Measurements from ENCODE around the gene UNC5A. TPM values are rescaled to one million over a fixed set of nuclear protein-coding genes. Genes with fewer than 3 reads are reported as not detected.

The UNC5A gene
- total RNA-seq, 1 experiment from 2014 or later, result 2.9 TPM

DNA sequence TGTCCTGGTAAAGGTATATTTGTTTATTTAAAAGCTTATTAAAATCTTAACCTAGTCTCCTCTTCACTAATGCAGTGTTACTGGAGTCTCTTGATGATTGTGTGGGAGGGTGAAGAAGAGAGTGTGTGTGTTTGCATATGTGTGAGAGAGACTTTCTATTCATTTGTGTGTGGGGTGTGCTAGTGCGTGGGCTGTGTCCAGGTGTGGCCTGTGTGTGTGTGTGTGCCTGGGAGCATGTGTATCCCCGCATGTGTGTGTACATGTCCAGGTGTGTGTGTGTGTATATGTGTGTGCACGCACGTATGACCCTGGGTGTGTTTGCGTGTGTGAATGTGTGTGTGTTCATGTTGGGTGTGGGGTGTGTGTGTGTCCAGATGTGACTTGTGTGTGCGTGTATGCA lies 10.3 kb upstream of the UNC5A start:
- no peak for DNase-seq (ENCODE audit: low spot score)

DNA sequence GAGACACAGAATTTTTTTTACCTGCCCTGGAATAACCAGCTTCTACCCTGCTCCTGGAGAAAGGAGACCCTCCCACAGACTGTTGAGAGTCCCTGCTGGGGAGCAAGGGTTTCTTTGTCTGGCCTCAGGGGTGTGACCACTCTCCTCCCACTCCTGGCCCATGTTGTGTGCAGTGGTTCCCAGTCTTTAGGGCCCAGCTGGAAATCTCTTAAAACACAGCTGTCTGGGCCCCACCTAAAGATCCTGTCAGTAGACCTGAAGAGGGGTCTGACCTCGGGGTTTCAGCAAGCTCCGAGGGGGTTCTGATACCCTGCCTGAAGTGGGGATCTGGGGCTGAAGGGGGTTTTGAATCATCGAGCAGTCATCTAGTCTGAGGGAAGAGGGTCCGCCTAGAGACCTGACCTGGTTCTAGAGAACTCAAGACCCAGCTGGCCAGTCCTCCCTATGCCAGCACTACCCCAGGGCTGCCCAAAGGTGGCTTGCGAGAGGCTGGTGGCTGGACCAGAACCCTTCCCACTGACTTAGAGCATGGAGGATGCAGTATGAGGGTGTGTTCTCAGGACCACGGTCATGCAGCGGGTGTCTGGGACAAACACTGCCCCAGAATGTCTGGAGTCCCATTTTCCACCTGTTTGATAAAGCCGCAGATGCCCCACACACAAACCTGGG lies 8.1 kb upstream of the UNC5A start:
- DNase-seq (ENCODE audit: low spot score), result no peak

DNA sequence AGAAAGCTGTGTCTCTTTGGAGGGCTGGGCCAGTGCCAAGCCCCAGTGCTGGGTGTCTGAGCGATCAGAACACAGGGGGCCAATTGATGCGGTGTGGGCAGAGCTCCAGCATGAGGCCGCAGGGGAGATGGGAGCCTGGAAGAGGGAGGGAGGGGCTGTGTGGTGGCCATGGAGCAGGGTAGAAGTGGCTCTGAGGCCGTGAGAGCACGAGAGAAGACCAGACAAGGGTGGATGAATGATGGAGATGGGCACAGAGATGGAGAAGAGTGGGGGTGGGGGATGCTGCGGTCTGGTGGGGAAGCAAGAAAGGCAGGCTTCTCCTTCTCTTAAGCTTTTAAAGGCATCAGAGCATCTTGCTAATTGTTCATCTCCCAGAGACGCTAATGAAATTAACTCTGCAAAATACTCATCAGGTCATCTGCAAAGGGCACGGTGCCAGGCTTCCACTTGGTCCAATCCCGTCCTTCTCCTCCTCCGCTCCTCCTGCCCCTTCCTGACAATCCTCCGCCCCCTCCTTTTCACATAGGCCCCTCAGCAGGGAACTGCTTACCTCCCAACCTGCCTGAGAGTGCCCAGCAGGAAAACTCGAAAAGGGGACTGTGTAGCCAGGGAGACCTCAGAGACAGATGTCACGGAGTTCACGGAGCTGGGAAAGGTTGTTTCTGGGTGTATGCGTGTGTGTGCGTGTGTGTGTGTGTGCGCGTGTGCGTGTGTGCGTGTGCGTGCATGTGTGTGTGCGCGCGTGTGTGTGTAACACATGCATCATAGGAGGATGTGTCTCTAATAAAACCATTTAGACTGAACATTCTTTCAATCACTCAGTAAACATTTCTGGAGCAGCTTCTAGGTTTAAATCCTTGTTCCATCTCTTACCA lies 7.1 kb upstream of the UNC5A start:
- DNase-seq (ENCODE audit: low spot score), result no peak

DNA sequence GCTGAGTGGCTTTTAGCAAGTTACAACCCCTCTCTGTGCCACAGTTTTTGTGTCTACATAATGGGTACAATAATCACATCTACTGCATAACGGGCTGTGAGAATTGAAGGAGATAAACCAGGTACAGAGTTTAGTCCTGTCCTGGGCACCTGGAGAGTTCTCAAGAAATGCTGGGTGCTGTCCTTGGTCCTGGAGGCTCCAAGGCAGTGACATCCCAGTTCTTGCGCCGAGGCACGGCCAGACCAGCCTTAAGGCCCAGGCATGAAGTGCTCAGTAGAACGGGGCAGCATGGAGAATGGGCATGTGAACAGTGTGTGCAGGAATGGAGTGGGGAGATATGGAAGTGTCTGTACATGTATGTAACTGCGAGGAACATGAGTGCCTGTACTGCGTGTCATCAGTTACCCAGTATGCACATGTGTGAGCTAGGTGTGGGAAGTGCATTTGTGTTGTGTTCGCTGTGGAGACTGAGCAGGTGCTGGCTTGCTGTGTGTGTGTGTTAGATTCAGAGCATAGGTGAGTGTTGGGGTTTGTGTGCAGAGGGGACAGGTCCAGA lies 6.3 kb upstream of the UNC5A start:
- DNase-seq (ENCODE audit: low spot score), result no peak

DNA sequence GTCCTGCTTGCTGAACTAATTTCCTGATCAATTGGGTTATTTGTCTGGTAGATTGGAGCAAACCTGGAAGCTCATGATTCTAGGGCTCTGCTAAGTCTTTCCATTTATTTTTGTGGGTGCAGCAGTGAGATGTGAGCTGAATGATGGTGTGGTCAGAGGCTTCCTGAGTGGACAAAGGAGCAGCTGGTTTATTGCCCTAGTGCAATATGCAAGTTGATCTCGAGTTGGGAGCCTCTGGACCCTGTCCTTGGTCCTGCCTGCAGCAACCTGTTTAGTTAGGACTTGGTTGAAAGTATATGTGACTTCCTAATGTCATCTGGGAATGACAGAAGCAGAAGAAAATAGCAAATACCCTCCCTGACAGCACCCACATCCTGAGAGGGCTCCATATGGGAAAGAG lies 4.2 kb upstream of the UNC5A start:
- no peak for DNase-seq (ENCODE audit: low spot score)

DNA sequence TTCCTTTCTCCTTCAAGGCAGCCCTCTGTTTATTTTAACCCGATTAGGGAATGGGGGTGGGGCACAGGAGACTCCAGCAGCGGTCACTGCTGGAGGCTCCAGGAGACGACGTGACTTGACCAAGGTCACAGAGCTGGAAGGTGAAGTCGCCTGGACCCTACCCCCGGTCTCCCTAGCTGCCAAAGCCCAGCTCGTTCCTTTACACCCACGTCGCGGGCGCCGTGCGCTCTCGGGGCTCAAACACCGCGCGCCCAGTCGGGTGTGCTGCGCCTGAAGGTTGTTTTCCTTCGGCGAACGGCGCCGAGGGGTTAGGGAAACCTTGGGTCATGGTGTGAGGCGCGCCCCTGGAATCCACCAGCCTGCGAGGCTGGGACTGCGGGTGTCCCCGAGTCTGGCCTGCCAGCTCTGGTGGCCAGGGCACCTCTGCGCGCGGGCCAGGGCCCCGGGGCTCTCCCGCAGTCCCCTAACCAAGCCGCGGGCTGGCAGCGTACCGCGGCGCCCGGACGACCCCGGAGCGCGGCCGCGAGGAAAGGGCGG lies 747 bp upstream of the UNC5A start:
- DNase-seq (ENCODE audit: low spot score), result no peak

DNA sequence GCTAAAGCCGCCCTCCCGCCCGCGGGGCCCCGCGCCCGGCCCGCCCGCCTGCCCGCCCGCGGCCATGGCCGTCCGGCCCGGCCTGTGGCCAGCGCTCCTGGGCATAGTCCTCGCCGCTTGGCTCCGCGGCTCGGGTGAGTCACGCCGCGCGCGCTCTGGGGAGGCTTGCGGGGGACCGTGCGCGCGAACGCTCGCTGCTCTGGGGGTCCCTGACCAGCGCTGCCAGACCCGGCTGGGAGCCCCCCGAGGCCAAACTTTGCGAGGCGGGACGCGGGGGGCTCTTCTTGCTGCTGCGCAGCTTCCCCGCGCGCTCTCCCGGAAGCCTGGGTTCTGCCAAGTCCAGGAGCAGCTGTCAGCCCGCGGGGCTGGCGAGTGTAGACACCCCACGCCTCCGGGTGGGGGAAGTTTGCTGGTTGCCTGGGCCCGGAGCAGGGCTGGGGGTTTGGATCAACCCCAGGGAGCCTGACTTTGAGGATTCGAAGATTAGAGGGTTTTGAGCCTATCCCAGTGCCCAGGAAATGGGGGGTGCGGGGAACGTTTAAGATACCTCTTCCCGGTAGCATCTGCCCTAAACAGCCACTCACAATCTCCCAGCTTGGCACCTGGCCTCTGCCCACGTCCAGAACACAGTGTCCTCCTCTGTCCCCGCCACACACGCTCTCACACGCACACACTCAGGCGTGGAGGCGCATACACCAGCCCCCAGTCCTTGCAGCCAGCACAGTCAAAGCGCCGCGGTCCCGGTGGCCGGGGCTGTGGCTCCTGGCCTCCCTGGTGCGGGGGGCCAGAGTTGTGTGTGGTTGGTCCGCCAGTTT lies 535 bp downstream of the UNC5A start:
- DNase-seq (ENCODE audit: low spot score), result no peak

DNA sequence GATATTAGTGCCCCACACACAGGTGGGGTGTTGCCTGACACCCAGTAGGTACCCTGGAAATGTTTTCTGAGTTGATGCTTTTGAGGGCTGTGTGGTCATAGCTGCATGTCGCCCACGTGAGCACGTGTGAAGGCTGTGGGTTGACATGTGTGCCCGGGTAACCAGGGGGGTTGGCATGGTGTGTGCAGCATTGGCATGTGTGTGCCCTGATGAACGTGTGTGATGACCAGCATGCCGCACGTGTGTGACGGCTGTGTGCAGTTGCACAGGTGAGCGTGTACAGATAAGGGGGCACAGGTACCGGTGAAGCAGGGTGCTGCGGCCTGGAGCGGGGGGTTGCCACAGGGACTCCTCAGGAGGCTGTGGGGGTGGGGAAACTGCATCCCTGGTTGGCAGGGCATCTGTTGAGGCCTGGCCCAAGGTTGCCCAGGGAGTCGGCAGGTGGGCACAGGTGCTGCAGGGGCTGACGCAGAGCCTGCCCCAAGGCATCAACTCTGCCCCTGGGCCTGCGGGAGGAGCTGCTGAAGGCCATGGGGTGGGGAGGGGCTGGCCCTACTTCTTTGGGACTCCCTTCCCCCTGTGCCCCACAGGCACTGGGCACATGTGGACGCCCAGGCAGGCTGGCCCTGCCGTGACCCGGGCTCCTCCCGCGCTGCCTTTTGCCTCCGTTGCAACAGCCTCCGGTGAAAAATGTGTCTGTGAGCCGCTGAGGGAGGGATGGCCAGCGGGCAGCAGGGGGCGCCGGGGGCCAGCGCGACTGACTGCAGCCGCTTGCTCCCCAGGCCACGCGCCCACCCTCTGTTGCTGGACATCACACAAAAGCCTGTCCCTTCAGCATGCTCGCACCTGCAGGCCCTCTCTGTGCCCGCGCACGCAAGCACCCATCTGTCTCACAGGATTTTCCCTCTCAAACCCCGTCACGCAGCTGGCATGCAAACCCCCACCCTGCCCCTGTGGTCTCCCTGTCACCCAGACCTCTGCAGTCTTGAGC lies 2.2 kb downstream of the UNC5A start:
- no peak for DNase-seq (ENCODE audit: low spot score)

DNA sequence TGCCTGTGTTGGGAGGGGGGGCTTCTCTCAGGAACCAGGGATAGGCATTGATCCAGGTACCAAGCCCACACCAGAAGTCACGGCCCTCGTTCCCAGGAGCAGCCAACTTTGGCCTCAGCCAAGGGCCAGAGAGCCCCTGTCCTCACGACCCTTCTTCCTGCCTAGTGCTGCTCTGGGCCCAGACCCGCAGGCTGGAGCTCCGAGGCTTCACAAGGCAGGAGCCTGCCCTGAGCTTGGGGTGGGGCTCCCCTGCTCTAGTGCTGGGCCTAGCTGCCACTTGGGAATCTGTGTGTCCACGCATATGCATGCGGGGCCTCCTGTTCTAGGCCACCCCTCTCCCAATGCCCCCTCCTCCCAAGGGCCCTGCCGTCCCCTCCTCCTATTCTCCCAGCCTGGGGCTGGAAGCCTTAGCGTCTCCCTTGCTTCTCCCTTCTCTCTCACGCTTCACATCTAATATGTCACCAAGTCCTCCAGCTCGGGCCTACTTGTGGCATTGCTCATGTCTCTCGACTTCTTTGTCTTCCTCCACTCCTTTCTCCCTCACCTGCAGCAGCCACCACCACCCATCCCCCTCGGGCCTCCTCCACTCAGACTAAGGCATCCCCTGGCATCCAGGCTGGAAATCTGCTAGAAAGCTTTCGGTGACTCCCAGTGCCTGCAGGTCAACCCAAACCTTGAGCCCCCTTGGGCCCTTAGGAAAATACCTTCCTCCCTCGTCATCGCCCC lies 3.4 kb downstream of the UNC5A start:
- no peak for DNase-seq (ENCODE audit: low spot score)

DNA sequence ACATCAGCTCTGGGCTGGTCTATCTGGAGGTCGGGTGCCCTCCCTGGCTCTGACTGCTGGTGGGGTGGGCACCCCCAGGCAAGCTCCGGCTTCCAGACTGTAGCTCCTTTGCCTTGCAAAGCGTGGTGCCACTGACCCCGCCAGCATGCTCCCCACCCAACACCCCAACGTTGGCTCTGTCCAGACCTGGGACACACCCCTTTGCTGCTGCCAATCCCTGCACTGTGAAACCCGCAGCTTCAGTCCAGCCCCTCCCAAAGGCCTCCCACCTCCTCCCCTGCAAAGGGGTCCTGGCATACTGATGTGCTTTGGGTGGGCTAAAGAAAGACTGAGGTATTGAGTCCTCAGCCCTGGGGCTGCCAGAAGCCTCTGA lies 3.9 kb downstream of the UNC5A start:
- DNase-seq (ENCODE audit: low spot score), result no peak

DNA sequence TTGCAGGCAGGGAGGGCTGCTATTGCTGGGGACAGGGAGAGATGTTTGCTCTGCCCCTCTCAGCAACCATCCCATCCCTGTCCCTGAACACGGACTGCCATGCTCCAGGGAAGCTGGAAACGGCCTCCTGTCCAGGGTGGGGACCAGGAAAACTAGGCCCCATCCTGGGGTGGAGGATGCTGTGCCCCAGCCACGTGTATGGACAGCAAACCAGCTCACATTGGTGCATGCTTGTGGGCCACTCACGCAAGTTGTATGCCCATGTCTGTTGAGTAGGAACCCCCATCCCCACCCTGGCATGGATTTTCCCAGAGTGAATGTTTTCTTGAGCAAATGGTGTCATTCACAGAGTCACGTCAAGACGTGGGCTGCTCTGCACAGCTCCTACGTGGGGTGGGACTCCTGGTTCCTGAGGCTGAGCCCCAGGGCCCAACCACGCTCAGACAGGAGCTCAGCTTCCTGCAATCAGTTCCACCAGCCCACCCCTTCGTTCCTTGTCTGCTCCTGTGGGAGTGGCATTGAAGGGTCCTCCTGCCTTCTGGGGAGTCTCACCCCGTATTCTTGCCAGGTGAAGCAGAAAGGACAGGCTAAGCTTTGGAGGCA lies 4.6 kb downstream of the UNC5A start:
- DNase-seq (ENCODE audit: low spot score), result no peak

DNA sequence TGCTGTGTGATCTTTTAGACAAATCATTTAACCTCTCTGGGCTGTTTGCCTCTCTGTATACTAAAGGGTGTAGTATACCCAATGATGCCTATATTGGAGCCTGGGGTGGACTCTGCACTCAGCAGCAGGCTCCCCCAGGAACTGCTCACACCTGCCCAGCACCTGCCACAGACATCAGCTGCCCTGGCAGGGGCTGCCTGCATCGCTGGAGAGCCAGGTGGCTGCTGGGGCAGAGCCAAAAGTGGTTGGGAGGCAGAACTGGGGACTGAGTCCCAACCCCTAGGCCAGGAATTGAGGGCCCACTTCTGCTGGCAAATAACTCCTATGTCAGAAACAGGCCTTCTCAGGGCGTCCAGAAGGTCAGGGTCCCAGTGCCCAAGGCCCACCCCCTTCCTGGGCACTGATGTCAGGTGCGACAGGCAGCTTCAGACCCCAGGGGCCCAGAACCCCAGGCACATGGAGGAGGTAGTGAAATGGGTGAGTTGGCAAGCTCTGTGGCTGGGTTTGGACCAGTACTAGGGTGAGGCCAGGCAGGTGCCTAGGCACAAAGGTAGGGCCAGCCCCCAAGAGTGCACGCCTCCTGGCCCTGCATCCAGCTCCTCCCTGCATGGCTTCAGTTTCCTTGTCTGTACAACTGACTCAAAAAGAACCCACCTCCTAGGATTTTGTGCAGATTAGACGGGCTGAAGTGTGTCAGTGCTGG lies 5.8 kb downstream of the UNC5A start:
- no peak for DNase-seq (ENCODE audit: low spot score)

DNA sequence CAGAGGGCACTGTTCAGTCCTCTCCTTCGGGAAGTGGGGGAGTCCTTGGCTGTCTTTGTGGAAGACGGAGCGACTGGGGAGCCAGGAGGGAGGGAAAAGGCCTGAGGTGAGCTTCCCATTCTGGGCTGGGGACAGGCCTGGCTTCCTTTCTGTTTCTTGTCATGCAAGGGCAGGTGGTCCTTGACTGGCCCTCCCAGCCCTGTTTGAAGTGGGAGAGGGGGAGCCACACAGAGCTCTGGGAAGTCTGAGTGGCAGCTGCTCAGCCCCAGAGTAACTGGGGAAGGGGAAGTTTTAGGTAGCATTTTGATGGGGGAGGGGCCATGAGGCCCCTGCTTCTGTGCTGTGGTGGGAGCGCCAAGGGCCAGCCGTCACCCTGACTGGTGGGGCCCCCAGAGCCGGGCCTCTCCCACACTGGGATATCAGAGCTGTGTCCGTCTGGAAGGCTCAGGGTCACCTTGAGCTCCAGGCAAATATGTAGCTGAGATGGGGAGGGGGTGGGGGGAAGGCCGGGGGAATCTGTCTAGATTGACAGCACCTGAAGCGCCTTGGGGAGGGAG lies 6.5 kb downstream of the UNC5A start:
- DNase-seq (ENCODE audit: low spot score), result no peak

DNA sequence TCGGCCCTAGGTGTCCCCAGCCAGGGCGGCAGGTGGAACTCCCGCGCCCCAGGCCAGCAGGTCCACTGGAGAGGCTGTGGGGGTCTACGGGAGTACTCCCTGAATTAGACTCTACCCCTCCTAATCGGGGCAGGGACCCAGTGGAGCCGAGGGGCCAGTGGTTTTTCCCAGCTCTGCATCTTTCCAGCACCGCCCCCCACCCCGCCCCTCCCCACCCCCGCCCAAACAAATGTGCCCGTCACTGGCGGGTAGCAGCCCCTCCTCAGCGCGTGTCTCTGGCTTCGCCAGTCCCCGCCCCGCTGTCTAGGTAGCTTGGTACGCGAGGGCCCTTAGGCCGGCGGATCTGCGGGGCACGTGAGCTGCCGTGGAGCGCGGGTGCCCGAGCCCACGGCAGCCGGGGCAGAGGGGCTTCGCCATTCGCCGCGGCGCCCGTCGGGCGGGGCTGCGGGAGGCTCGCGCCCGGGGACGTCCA lies 7.0 kb downstream of the UNC5A start:
- no peak for DNase-seq (ENCODE audit: low spot score)

DNA sequence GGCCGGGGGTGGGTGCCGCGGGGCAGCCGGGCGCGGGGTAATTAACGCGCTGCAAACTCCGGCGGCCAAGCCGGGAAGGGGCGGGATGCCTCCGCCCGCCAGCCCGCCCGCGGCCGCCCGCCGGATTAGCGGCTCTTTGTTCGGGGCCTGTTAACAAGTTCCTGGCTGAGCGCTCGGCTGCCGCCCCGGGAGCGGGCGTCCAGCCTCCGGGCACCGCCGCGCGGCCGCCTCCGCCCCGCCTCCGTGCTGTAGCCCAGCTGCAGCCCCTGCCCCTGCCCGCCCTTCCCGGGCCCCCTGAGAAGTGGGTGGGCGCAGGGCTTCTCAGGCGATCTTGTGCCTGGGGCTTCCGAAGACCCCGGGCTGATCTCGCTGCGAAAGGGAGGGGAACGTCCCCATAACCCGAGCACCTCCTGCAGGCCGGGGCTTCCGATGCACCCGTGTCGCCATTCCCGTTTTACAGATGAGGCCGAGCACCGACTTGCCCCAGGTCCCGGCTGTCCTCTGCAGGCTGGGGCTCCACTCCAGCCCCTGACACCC lies 7.5 kb downstream of the UNC5A start:
- peak; percentile 46 for DNase-seq (ENCODE audit: low spot score)

DNA sequence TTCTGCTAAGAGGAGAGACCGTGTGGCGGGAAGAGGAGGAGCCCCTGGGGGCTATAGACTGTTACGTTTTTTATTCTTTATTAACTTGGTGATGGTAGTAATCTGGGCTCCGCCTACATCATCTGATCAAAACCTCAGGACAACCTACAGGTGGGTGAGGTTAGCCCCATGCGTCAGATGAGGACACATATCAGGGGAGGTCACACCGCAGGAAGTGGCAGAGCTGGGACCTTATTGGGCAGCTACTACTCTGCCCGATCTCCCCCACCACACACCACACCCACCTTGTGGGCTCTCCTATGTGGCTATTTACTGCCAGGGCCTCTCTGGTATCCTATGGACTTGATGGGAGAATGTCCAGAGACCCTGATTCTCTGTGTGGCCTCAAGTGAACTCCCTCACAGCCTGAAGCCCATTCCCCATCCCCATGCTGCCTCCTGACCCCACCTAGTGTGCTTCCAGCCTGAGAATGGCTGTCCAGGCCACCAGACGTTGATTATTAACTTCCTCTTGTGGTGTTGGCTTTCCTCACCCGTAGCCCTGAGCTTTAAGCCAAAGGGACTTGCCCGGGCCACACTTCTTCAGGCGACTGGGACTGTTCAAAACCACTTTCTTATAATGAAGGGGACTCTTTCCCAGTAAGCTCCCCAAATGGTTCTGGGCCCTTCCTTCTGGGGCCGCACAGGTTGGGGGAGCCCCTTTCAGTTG lies 8.2 kb downstream of the UNC5A start:
- DNase-seq (ENCODE audit: low spot score), result peak; percentile 53

DNA sequence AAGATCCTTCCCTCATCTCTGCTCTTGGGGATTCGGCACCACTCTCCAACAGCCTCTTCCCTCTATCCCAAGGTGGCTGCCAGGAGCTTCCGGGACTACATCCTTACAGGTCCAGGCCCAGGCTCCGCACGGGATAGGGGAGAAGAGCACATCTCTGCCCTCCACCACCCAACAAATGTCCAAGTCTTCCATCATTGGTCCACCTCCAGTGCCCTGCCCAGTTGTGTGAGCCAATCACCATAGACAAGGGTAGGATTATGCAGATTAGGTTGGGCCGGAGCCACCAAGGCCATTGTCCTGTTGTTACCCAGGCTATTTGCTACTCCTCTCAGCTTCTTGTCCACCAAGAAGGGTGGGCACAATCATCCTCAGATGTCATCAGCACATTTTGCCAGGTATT lies 9.1 kb downstream of the UNC5A start:
- DNase-seq (ENCODE audit: low spot score), result no peak

DNA sequence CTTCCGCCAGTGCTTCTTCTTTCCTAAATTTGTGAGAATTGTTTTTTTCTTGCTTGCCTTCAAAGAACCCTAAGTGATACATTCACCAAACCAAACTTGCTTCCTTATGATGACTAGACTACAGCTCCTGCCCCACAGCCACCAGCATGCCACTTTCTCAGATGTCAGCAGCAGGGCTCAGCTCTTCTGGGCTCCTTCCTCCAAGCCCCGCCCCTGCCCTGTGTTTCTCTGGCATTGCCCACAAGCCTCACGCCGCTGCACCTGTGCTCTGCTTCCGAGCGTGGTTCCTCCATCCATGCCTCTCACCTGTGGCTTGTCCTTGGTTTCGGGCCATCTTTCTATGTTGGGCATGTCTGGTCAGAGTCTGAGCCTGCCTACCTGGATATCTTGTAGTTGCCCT lies 10.6 kb downstream of the UNC5A start:
- no peak for DNase-seq (ENCODE audit: low spot score)

Measured in A172 (cell line).